Measurements from ENCODE around the gene ACOT11. TPM values are rescaled to one million over a fixed set of nuclear protein-coding genes. Genes with fewer than 3 reads are reported as not detected.

Gene ACOT11
- total RNA-seq, 1 experiment from 2014 or later = 3.9 TPM

- in situ Hi-C loops (cut with HindIII; ENCODE audit: low pct_unique_long_range_greater_than_20kb, low sequenced_read_pairs) = no loop called here
- no peak for DNase-seq (ENCODE audit: low read depth)
Observed at GRCh38 chr1:54579337-54579781, 31.3 kb downstream of the ACOT11 start.

GRCh38 chr1:54580856-54581550 lies 33.0 kb downstream of the ACOT11 start:
- in situ Hi-C loops (cut with HindIII; ENCODE audit: low pct_unique_long_range_greater_than_20kb, low sequenced_read_pairs) = no loop called here
- DNase-seq (ENCODE audit: low read depth) = no peak

GRCh38 chr1:54581621-54582035 lies 33.6 kb downstream of the ACOT11 start:
- peak; percentile 85 for DNase-seq (ENCODE audit: low read depth)
- in situ Hi-C loops (cut with HindIII; ENCODE audit: low pct_unique_long_range_greater_than_20kb, low sequenced_read_pairs) = no loop called here

- DNase-seq (ENCODE audit: low read depth) = no peak
- in situ Hi-C loops (cut with HindIII; ENCODE audit: low pct_unique_long_range_greater_than_20kb, low sequenced_read_pairs) = no loop called here
Observed at GRCh38 chr1:54582566-54583306, 34.7 kb downstream of the ACOT11 start.

GRCh38 chr1:54583307-54583686 lies 35.3 kb downstream of the ACOT11 start:
- in situ Hi-C loops (cut with HindIII; ENCODE audit: low pct_unique_long_range_greater_than_20kb, low sequenced_read_pairs) = no loop called here
- DNase-seq (ENCODE audit: low read depth) = no peak

GRCh38 chr1:54583871-54584270 lies 35.8 kb downstream of the ACOT11 start:
- DNase-seq (ENCODE audit: low read depth) = no peak
- in situ Hi-C loops (cut with HindIII; ENCODE audit: low pct_unique_long_range_greater_than_20kb, low sequenced_read_pairs) = no loop called here

- no peak for DNase-seq (ENCODE audit: low read depth)
- in situ Hi-C loops (cut with HindIII; ENCODE audit: low pct_unique_long_range_greater_than_20kb, low sequenced_read_pairs) = no loop called here
Observed at GRCh38 chr1:54584575-54584974, 36.5 kb downstream of the ACOT11 start.

GRCh38 chr1:54585181-54586066 lies 37.4 kb downstream of the ACOT11 start:
- no peak for DNase-seq (ENCODE audit: low read depth)
- in situ Hi-C loops (cut with HindIII; ENCODE audit: low pct_unique_long_range_greater_than_20kb, low sequenced_read_pairs) = no loop called here

- DNase-seq (ENCODE audit: low read depth) = no peak
- in situ Hi-C loops (cut with HindIII; ENCODE audit: low pct_unique_long_range_greater_than_20kb, low sequenced_read_pairs) = no loop called here
Observed at GRCh38 chr1:54588377-54588776, 40.3 kb downstream of the ACOT11 start.

- no peak for DNase-seq (ENCODE audit: low read depth)
- in situ Hi-C loops (cut with HindIII; ENCODE audit: low pct_unique_long_range_greater_than_20kb, low sequenced_read_pairs) = no loop called here
Observed at GRCh38 chr1:54591127-54591756, 43.2 kb downstream of the ACOT11 start.

GRCh38 chr1:54593571-54594160 lies 45.6 kb downstream of the ACOT11 start:
- no peak for DNase-seq (ENCODE audit: low read depth)
- in situ Hi-C loops (cut with HindIII; ENCODE audit: low pct_unique_long_range_greater_than_20kb, low sequenced_read_pairs) = no loop called here

GRCh38 chr1:54594463-54594862 lies 46.4 kb downstream of the ACOT11 start:
- DNase-seq (ENCODE audit: low read depth) = no peak
- in situ Hi-C loops (cut with HindIII; ENCODE audit: low pct_unique_long_range_greater_than_20kb, low sequenced_read_pairs) = no loop called here

GRCh38 chr1:54595956-54596498 lies 48.0 kb downstream of the ACOT11 start:
- DNase-seq (ENCODE audit: low read depth) = no peak
- in situ Hi-C loops (cut with HindIII; ENCODE audit: low pct_unique_long_range_greater_than_20kb, low sequenced_read_pairs) = no loop called here

GRCh38 chr1:54596756-54597155 lies 48.7 kb downstream of the ACOT11 start:
- DNase-seq (ENCODE audit: low read depth) = no peak
- in situ Hi-C loops (cut with HindIII; ENCODE audit: low pct_unique_long_range_greater_than_20kb, low sequenced_read_pairs) = no loop called here

- no peak for DNase-seq (ENCODE audit: low read depth)
- in situ Hi-C loops (cut with HindIII; ENCODE audit: low pct_unique_long_range_greater_than_20kb, low sequenced_read_pairs) = no loop called here
Observed at GRCh38 chr1:54597455-54598030, 49.5 kb downstream of the ACOT11 start.

GRCh38 chr1:54599211-54599823 lies 51.3 kb downstream of the ACOT11 start:
- no peak for DNase-seq (ENCODE audit: low read depth)
- in situ Hi-C loops (cut with HindIII; ENCODE audit: low pct_unique_long_range_greater_than_20kb, low sequenced_read_pairs) = no loop called here

Measured in Caki2 (cell line).